ENCODE data around the gene PGRMC2.

The PGRMC2 gene

DNA sequence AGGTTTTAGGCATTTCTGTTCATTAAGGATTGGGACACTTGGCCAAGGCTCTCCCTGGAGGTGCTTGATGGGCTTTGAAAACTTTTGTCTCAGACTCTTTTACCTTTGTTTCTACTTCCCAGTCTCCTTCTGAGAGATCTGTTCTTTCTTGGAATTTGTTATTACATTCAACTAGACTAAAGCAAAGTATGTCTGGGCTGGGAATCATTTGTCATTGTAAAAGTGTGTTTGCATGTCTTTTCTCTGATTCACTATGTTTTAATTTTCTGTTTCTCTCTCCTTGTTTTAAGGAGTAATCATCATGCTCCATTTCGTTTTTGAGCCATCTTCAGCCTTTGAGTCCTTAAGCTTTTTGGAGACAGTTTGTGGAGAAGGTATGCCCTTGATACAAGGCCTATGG, 12.2 kb upstream of the PGRMC2 start:
- no peak overlapping the region for H3K27ac ChIP-seq (ENCODE audit: extremely low read depth, low read depth, low read length)
- ChIA-PET POLR2A (no interaction called here), CTCF (no interaction called here)
- H3K9me3 ChIP-seq (ENCODE audit: control insufficient read depth, insufficient read depth, low read depth, low read length), result no peaks in the 10 kb centered on the region
- TF ChIP-seq ZNF423 (tag by site-specific recombination; IDR thresholded peaks at IDR 0.05) (no peak), ZNF16 (tag by site-specific recombination; IDR thresholded peaks at IDR 0.05; ENCODE audit: low read depth) (no peak), ZXDB (tag by site-specific recombination; IDR thresholded peaks at IDR 0.05) (no peak), ZNF146 (tag by site-specific recombination; IDR thresholded peaks at IDR 0.05) (no peak), ZNF843 (tag by site-specific recombination; IDR thresholded peaks at IDR 0.05) (no peak), OSR2 (tag by site-specific recombination; IDR thresholded peaks at IDR 0.05) (no peak), SP7 (tag by site-specific recombination; IDR thresholded peaks at IDR 0.05) (no peak), ZNF777 (tag by site-specific recombination; IDR thresholded peaks at IDR 0.05; ENCODE audit: borderline replicate concordance) (no peak), FEZF1 (tag by site-specific recombination; IDR thresholded peaks at IDR 0.05) (no peak), ZNF121 (tag by site-specific recombination; IDR thresholded peaks at IDR 0.05) (no peak), ZNF112 (tag by site-specific recombination; IDR thresholded peaks at IDR 0.05) (no peak), ZNF416 (tag by site-specific recombination; IDR thresholded peaks at IDR 0.05) (no peak)
- TF ChIP-seq, protein P1, sequence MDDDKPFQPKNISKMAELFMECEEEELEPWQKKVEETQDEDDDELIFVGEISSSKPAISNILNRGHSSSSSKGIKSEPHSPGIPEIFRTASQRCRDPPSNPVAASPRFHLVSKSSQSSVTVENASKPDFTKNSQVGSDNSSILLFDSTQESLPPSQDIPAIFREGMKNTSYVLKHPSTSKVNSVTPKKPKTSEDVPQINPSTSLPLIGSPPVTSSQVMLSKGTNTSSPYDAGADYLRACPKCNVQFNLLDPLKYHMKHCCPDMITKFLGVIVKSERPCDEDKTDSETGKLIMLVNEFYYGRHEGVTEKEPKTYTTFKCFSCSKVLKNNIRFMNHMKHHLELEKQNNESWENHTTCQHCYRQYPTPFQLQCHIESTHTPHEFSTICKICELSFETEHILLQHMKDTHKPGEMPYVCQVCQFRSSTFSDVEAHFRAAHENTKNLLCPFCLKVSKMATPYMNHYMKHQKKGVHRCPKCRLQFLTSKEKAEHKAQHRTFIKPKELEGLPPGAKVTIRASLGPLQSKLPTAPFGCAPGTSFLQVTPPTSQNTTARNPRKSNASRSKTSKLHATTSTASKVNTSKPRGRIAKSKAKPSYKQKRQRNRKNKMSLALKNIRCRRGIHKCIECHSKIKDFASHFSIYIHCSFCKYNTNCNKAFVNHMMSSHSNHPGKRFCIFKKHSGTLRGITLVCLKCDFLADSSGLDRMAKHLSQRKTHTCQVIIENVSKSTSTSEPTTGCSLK (tag by site-specific recombination; IDR thresholded peaks at IDR 0.05), result no peak
- TF ChIP-seq, protein P2, sequence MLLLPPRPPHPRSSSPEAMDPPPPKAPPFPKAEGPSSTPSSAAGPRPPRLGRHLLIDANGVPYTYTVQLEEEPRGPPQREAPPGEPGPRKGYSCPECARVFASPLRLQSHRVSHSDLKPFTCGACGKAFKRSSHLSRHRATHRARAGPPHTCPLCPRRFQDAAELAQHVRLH (tag by site-specific recombination; IDR thresholded peaks at IDR 0.05), result no peak
- TF ChIP-seq, protein P3, sequence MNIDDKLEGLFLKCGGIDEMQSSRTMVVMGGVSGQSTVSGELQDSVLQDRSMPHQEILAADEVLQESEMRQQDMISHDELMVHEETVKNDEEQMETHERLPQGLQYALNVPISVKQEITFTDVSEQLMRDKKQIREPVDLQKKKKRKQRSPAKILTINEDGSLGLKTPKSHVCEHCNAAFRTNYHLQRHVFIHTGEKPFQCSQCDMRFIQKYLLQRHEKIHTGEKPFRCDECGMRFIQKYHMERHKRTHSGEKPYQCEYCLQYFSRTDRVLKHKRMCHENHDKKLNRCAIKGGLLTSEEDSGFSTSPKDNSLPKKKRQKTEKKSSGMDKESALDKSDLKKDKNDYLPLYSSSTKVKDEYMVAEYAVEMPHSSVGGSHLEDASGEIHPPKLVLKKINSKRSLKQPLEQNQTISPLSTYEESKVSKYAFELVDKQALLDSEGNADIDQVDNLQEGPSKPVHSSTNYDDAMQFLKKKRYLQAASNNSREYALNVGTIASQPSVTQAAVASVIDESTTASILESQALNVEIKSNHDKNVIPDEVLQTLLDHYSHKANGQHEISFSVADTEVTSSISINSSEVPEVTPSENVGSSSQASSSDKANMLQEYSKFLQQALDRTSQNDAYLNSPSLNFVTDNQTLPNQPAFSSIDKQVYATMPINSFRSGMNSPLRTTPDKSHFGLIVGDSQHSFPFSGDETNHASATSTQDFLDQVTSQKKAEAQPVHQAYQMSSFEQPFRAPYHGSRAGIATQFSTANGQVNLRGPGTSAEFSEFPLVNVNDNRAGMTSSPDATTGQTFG (tag by site-specific recombination; IDR thresholded peaks at IDR 0.05; ENCODE audit: borderline replicate concordance), result no peak
- no peaks in the 10 kb centered on the region for H3K36me3 ChIP-seq (ENCODE audit: control insufficient read depth in 2 of 2, insufficient read depth in 1 of 2, low read length in 2 of 2)
- no peaks in the 10 kb centered on the region for H3K4me1 ChIP-seq (ENCODE audit: control insufficient read depth, insufficient read depth, low read length)
- H3K4me3 ChIP-seq (ENCODE audit: low read depth, low read length), result no peak overlapping the region

DNA sequence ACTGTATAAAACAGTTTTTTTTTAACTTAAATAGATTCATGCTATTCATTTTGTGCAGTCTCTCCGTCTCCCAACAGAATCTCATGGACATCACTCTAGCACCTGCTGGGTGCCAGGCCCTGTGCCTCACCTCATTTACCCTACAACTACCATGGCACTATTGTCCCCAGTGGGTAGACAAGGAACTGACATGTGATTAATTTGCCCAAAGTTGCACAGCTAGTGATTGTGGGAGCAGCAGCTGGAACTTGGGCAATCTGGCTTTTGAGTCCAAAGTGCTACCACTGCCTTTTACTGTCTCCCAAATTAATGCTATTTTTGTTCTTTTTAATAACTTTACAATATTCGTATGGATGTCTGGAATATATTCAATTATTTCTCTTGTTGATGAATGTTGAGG, 11.2 kb upstream of the PGRMC2 start:
- POLR2A ChIA-PET, result no interaction called here
- no peaks in the 10 kb centered on the region for H3K9me3 ChIP-seq (ENCODE audit: control insufficient read depth, insufficient read depth, low read depth, low read length)
- no peak overlapping the region for H3K27ac ChIP-seq (ENCODE audit: extremely low read depth, low read depth, low read length)
- H3K4me1 ChIP-seq (ENCODE audit: control insufficient read depth, insufficient read depth, low read length), result no peaks in the 10 kb centered on the region
- H3K36me3 ChIP-seq (ENCODE audit: control insufficient read depth in 2 of 2, insufficient read depth in 1 of 2, low read length in 2 of 2), result no peaks in the 10 kb centered on the region
- CTCF ChIA-PET, result no interaction called here
- TF ChIP-seq, protein P4, sequence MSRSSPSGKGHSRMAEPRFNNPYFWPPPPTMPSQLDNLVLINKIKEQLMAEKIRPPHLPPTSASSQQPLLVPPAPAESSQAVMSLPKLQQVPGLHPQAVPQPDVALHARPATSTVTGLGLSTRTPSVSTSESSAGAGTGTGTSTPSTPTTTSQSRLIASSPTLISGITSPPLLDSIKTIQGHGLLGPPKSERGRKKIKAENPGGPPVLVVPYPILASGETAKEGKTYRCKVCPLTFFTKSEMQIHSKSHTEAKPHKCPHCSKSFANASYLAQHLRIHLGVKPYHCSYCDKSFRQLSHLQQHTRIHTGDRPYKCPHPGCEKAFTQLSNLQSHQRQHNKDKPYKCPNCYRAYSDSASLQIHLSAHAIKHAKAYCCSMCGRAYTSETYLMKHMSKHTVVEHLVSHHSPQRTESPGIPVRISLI (tag by site-specific recombination; IDR thresholded peaks at IDR 0.05), result no peak
- TF ChIP-seq MYNN (tag by site-specific recombination; IDR thresholded peaks at IDR 0.05; ENCODE audit: borderline replicate concordance) (no peak), ZXDB (tag by site-specific recombination; IDR thresholded peaks at IDR 0.05) (no peak), KLF7 (tag by site-specific recombination; IDR thresholded peaks at IDR 0.05; ENCODE audit: borderline replicate concordance) (no peak), GLIS2 (tag by site-specific recombination; IDR thresholded peaks at IDR 0.05) (no peak), ZNF624 (tag by site-specific recombination; IDR thresholded peaks at IDR 0.05) (no peak), KLF8 (tag by site-specific recombination; IDR thresholded peaks at IDR 0.05) (no peak), ZNF830 (tag by site-specific recombination; IDR thresholded peaks at IDR 0.05; ENCODE audit: low read depth) (no peak), ZNF610 (tag by site-specific recombination; IDR thresholded peaks at IDR 0.05; ENCODE audit: borderline replicate concordance) (no peak)
- TF ChIP-seq, protein P5, sequence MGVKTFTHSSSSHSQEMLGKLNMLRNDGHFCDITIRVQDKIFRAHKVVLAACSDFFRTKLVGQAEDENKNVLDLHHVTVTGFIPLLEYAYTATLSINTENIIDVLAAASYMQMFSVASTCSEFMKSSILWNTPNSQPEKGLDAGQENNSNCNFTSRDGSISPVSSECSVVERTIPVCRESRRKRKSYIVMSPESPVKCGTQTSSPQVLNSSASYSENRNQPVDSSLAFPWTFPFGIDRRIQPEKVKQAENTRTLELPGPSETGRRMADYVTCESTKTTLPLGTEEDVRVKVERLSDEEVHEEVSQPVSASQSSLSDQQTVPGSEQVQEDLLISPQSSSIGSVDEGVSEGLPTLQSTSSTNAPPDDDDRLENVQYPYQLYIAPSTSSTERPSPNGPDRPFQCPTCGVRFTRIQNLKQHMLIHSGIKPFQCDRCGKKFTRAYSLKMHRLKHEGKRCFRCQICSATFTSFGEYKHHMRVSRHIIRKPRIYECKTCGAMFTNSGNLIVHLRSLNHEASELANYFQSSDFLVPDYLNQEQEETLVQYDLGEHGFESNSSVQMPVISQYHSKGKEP (tag by site-specific recombination; IDR thresholded peaks at IDR 0.05), result no peak
- no peak overlapping the region for H3K4me3 ChIP-seq (ENCODE audit: low read depth, low read length)
